Measurements from ENCODE around the gene RASD1. TPM values are rescaled to one million over a fixed set of nuclear protein-coding genes. Genes with fewer than 3 reads are reported as not detected.

The RASD1 gene
- polyA plus RNA-seq, 1 of the 3 experiments (the other 2 are of a cell fraction), result 0.43 TPM

GRCh38 chr17:17527534-17527933 is 31.3 kb upstream of the RASD1 start (continued):
- no peak for TF ChIP-seq CHD2 (IDR thresholded peaks at IDR 0.05; ENCODE audit: low read length, partially characterized antibody)

- H3K27ac ChIP-seq (ENCODE audit: low read depth in 2 of 2, low read length in 1 of 2), result no peak overlapping the region
- no peak for DNase-seq
- no peak overlapping the region for H3K4me2 ChIP-seq
- no peak overlapping the region for H2AFZ ChIP-seq (ENCODE audit: low read depth)
- no peaks in the 10 kb centered on the region for H3K9me2 ChIP-seq
- H3K79me2 ChIP-seq (ENCODE audit: insufficient read depth), result no peaks in the 10 kb centered on the region
- TF ChIP-seq POLR2AphosphoS5 (IDR thresholded peaks at IDR 0.05; ENCODE audit: low read depth, low read length) (no peak), JUND (IDR thresholded peaks at IDR 0.05) (no peak), FOXJ3 (CRISPR knock-in tag; IDR thresholded peaks at IDR 0.05) (no peak), USF1 (IDR thresholded peaks at IDR 0.05; ENCODE audit: borderline replicate concordance, low read depth) (no peak), PBX3 (IDR thresholded peaks at IDR 0.05) (no peak), GABPA (IDR thresholded peaks at IDR 0.05; ENCODE audit: low read depth) (no peak), YY1 (IDR thresholded peaks at IDR 0.05; ENCODE audit: low read depth) (no peak), RCOR1 (IDR thresholded peaks at IDR 0.05; ENCODE audit: low read length) (no peak), IRF3 (IDR thresholded peaks at IDR 0.05; ENCODE audit: low read depth, low read length) (no peak), FOXM1 (IDR thresholded peaks at IDR 0.05; ENCODE audit: low read depth) (no peak), MAX (IDR thresholded peaks at IDR 0.05; ENCODE audit: low read depth) (no peak), ZBTB33 (IDR thresholded peaks at IDR 0.05; ENCODE audit: borderline replicate concordance, low read depth) (no peak), EP300 (IDR thresholded peaks at IDR 0.05; ENCODE audit: borderline replicate concordance in 1 of 2, low read depth in 1 of 2, low read length in 1 of 2) (no peak)
- H3K36me3 ChIP-seq (replicated peaks in 1 of 2; ENCODE audit: control insufficient read depth in 1 of 2, insufficient read depth in 2 of 2, low read length in 1 of 2), result no peaks in the 10 kb centered on the region
- H4K20me1 ChIP-seq (ENCODE audit: insufficient read depth), result no peaks in the 10 kb centered on the region
- H3K9me3 ChIP-seq, result no peaks in the 10 kb centered on the region
- H3K4me1 ChIP-seq (ENCODE audit: control insufficient read depth in 1 of 2, insufficient read depth in 2 of 2, low read depth in 1 of 2, low read length in 1 of 2), result peaks cover 0 to 16% of the 10 kb centered on the region in 2 experiments; a peak in 1 of 4 replicates
- CTCF ChIA-PET, result interaction anchor here (0.9 to 1.5 kb wide), 3 partner anchors 14 to 44 kb away, joined by 3 to 4 read pairs (median 3); no protein-coding TSS in a partner anchor
- no peaks in the 10 kb centered on the region for H3K27me3 ChIP-seq (ENCODE audit: insufficient read depth)
- 83% methylated on average over 14 of the region's 14 CpGs for WGBS (ENCODE audit: low lambda C conversion rate)
- no peaks in the 10 kb centered on the region for H3F3A ChIP-seq (replicated peaks; ENCODE audit: insufficient read depth)
- H3K4me3 ChIP-seq (ENCODE audit: low read depth in 2 of 2, low read length in 1 of 2), result no peak overlapping the region
- H3K9ac ChIP-seq, result no peak overlapping the region
- POLR2A ChIA-PET, result no interaction called here
Measured at GRCh38 chr17:17526369-17526768, 30.2 kb upstream of the RASD1 start.

Data from SK-N-SH (cell line).